K562 treated with DMSO at 1 percent for 4 hours (cell line): ENCODE data around the gene DDX18. TPM values are rescaled to one million over a fixed set of nuclear protein-coding genes. Genes with fewer than 3 reads are reported as not detected.

Source experiments
- total RNA-seq: library from RNA; unstranded; fragments of 300-600 nt; gene quantifications from 2 replicates; pipeline ENCODE4 v1.2.3, GENCODE V29; 2022; ENCODE audit not compliant: insufficient read depth

Gene DDX18
- total RNA-seq = 18.4 and 21.5 TPM in 2 replicates

GRCh38 chr2:117814417-117815264 lies at the start of gene DDX18:
Gene DDX18 (plus strand): TSS chr2:117814691. CDS start chr2:117814778, 87 bp downstream.

Other genes with a start within 250 kb of the DDX18 start
- 6.4 and 9.7 TPM in 2 replicates for gene CCDC93, start 199.4 kb downstream of the DDX18 start, total RNA-seq